HG03558 (cell line): Measurements from ENCODE around the gene RPS10.
"Not testable (repeated sequence)": the region's sequence is repeated elsewhere in the genome, so short reads cannot be mapped to it uniquely, and the experiment has no call there.

Source experiments
- ATAC-seq: cut with Tn5 transposase; IDR thresholded peaks from one replicate; pipeline ENCODE4 v1.9.1; 2021; ENCODE audit warnings: moderate number of reproducible peaks; ENCODE audit not compliant: unreplicated experiment; ENCODE audit errors: extremely low read depth

RPS10 gene

GRCh38 chr6:34374508-34374907 is 51.4 kb downstream of the RPS10 start:
- no peak for ATAC-seq

- no peak for ATAC-seq
Measured at GRCh38 chr6:34374069-34374468, 51.8 kb downstream of the RPS10 start.

GRCh38 chr6:34373511-34373910 is 52.4 kb downstream of the RPS10 start:
- no peak for ATAC-seq

- not testable (repeated sequence) for ATAC-seq
Measured at GRCh38 chr6:34371865-34372264, 54.0 kb downstream of the RPS10 start.

GRCh38 chr6:34370361-34370760 is 55.5 kb downstream of the RPS10 start:
- ATAC-seq: no peak

- ATAC-seq: no peak
Measured at GRCh38 chr6:34369385-34369784, 56.5 kb downstream of the RPS10 start.
